HFFc6 (cell line): ENCODE data around the gene EPHA10. TPM values are rescaled to one million over a fixed set of nuclear protein-coding genes. Genes with fewer than 3 reads are reported as not detected.
A peak's percentile ranks its signal among the peaks of the same experiment; 100 is the strongest.
"Not testable (repeated sequence)": the region's sequence is repeated elsewhere in the genome, so short reads cannot be mapped to it uniquely, and the experiment has no call there.

Experiments
- DNase-seq: peaks from one replicate; pipeline ENCODE4 v3.0.0-alpha.2; 2018
- H3K27ac Mint-ChIP-seq: 2 replicates; pipeline ENCODE4 v1.8.0; 2020; ENCODE audit warnings: mild to moderate bottlenecking, mixed read lengths
- H3K27me3 Mint-ChIP-seq: 2 replicates; pipeline ENCODE4 v1.8.0; 2021; ENCODE audit warnings: mild to moderate bottlenecking, moderate library complexity, mixed read lengths; ENCODE audit not compliant: insufficient read depth
- H3K36me3 Mint-ChIP-seq: 2 replicates; pipeline ENCODE4 v1.8.0; 2021; ENCODE audit warnings: low read depth, mixed read lengths
- H3K4me1 Mint-ChIP-seq: 2 replicates; pipeline ENCODE4 v1.8.0; 2020; ENCODE audit warnings: low read depth, mixed read lengths
- H3K4me3 Mint-ChIP-seq: 2 replicates; pipeline ENCODE4 v1.8.0; 2020; ENCODE audit warnings: mild to moderate bottlenecking, moderate library complexity, mixed read lengths
- H3K9me3 Mint-ChIP-seq: 2 replicates; pipeline ENCODE4 v1.8.0; 2020; ENCODE audit warnings: mild to moderate bottlenecking, mixed read lengths
- total RNA-seq, 6 experiments: library from RNA; stranded (reverse); fragmentation: NEBNext Ultra II Directional; extraction: Animal tissue kit (Norgen Biotek cat#: 25700); gene quantifications; 2 replicates in 1 of 6; 3 replicates in 5 of 6; pipeline ENCODE4 v1.2.3, GENCODE V29; 2021
- TF ChIP-seq, protein P1 (sequence below): fragments of 200-600 bp; sonication (generic); IDR thresholded peaks from 2 replicates; pipeline ENCODE4 v1.5.0; 2021; ENCODE audit warnings: antibody characterized with exemption, mild to moderate bottlenecking

EPHA10 gene
- total RNA-seq, 6 experiments from 2014 or later = not detected

DNA sequence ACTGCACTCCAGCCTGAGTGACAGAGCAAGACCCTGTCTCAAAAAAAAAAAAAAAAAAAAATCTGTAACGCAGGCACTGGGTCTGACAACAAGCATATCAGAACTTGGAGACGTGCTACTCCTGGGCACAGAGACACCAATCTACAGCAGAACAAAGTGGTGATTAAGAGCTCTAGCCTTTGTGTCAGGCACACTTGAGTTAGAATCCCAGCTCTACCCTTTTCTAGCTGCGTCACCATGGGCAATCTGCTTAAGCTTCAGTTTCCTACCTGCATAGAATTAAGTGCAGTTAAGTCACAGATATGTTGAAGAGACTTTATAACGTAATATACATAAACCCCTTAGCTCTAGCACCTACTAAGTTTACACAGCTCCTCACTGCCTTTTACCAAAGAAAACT, 76.0 kb downstream of the EPHA10 start:
- peaks cover 16% of the 10 kb centered on the region for H3K36me3 Mint-ChIP-seq
- peaks cover 31% of the 10 kb centered on the region for H3K4me1 Mint-ChIP-seq

GRCh38 chr1:37687764-37688163, 77.2 kb downstream of the EPHA10 start:
- H3K27ac Mint-ChIP-seq, H3K9me3 Mint-ChIP-seq, H3K4me3 Mint-ChIP-seq, DNase-seq, H3K27me3 Mint-ChIP-seq: not testable (repeated sequence)
- H3K36me3 Mint-ChIP-seq = peaks cover 16% of the 10 kb centered on the region
- H3K4me1 Mint-ChIP-seq = peaks cover 30% of the 10 kb centered on the region

More for the DNA sequence above, 76.0 kb downstream of the EPHA10 start:
- no peaks in the 10 kb centered on the region for H3K9me3 Mint-ChIP-seq
- TF ChIP-seq, protein P1, sequence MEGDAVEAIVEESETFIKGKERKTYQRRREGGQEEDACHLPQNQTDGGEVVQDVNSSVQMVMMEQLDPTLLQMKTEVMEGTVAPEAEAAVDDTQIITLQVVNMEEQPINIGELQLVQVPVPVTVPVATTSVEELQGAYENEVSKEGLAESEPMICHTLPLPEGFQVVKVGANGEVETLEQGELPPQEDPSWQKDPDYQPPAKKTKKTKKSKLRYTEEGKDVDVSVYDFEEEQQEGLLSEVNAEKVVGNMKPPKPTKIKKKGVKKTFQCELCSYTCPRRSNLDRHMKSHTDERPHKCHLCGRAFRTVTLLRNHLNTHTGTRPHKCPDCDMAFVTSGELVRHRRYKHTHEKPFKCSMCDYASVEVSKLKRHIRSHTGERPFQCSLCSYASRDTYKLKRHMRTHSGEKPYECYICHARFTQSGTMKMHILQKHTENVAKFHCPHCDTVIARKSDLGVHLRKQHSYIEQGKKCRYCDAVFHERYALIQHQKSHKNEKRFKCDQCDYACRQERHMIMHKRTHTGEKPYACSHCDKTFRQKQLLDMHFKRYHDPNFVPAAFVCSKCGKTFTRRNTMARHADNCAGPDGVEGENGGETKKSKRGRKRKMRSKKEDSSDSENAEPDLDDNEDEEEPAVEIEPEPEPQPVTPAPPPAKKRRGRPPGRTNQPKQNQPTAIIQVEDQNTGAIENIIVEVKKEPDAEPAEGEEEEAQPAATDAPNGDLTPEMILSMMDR = no peak
- peak overlapping the region; percentile 93 for H3K27ac Mint-ChIP-seq
- no peaks in the 10 kb centered on the region for H3K27me3 Mint-ChIP-seq
- no peak for DNase-seq
- H3K4me3 Mint-ChIP-seq = peak overlapping the region; percentile 98

DNA sequence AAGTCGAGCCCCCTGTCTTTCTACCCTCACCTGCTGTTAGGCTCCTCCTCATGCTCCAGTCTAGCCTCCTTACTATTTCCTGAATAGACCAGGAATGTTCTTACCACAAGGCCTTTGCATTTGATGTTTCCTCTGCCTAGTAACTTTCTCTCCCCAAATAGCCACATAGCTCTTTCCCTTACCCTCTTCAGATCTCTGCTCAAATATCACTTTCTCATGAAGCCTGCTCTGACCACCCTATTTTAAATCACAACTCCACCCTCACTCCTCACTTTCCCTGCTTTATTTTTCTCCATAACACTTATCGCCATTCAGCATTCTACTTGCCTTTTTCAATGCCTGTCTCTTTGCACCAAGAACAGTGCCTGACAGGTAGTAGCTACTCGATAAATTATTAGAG, 79.2 kb downstream of the EPHA10 start:
- TF ChIP-seq, protein P1 = no peak
- H3K27me3 Mint-ChIP-seq = no peaks in the 10 kb centered on the region
- peaks cover 20% of the 10 kb centered on the region for H3K36me3 Mint-ChIP-seq
- H3K27ac Mint-ChIP-seq = no peak overlapping the region
- H3K4me1 Mint-ChIP-seq = peaks cover 23% of the 10 kb centered on the region
- H3K4me3 Mint-ChIP-seq = no peak overlapping the region
- no peak for DNase-seq
- no peaks in the 10 kb centered on the region for H3K9me3 Mint-ChIP-seq

- peaks cover 20% of the 10 kb centered on the region for H3K36me3 Mint-ChIP-seq
- not testable (repeated sequence) for H3K9me3 Mint-ChIP-seq, H3K27me3 Mint-ChIP-seq, DNase-seq, H3K27ac Mint-ChIP-seq, H3K4me3 Mint-ChIP-seq
- H3K4me1 Mint-ChIP-seq = peaks cover 13% of the 10 kb centered on the region
These were observed 80.7 kb downstream of the EPHA10 start for GRCh38 chr1:37684182-37684581.

DNA sequence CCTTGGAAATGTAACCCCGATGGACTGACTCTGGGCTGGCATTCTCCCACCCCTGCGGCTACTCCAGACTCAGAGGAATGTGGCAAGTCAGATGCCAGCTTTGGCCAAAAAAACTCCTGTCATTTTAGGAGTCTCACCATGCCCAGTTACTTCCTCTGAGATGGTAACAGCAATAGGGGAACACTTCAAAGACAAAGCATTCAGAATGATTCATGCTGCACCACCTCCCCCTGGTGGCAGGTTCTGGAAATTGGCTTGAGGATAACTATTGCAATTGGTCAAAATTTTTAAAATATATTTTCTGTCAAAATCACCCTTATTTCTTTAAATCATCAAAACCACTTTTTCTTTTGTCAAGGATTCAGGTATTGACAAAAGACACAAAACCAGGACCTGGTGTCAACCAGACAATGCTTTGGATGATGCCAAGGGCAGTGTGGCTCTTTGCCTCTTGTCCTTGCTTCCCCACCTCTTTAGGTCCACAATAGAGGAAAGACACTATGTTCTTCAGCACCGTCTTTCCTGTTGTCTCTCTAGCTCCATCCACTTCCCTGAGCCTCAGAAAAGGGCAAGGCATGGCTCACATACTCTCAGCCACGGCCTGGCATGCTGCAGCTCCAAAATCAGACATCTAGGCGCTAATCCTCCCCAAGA, 82.5 kb downstream of the EPHA10 start:
- H3K9me3 Mint-ChIP-seq = no peaks in the 10 kb centered on the region
- peaks cover 3% of the 10 kb centered on the region; the same call in 1 of the 2 replicates for H3K27me3 Mint-ChIP-seq
- DNase-seq = peak; percentile 52
- no peak overlapping the region for H3K4me3 Mint-ChIP-seq
- H3K4me1 Mint-ChIP-seq = no peaks in the 10 kb centered on the region
- H3K27ac Mint-ChIP-seq = no peak overlapping the region; the same call in 1 of the 2 replicates
- peaks cover 13% of the 10 kb centered on the region for H3K36me3 Mint-ChIP-seq
- TF ChIP-seq, protein P1 = peak; percentile 99

GRCh38 chr1:37680933-37681332, 84.0 kb downstream of the EPHA10 start:
- Mint-ChIP-seq H3K27me3 (peaks cover 3% of the 10 kb centered on the region; the same call in 1 of the 2 replicates), H3K27ac (no peak overlapping the region), H3K4me3 (no peak overlapping the region), H3K4me1 (no peaks in the 10 kb centered on the region), H3K9me3 (no peaks in the 10 kb centered on the region), H3K36me3 (peaks cover 10% of the 10 kb centered on the region)
- DNase-seq = no peak
- TF ChIP-seq, protein P1 = no peak
